NCI-H2227 treated with DMSO at 0.1 percent for 48 hours (cell line): ENCODE measurements around the gene WDFY4.

Source experiments
- DNase-seq: peaks from one replicate; lab custom pipeline; 2025; lab: John Stamatoyannopoulos, UW

The WDFY4 gene

GRCh38 chr10:48748573-48748972 lies 63.9 kb downstream of the WDFY4 start:
- no peak for DNase-seq

GRCh38 chr10:48749254-48749787 lies 64.6 kb downstream of the WDFY4 start:
- DNase-seq: no peak

- no peak for DNase-seq
Measured at GRCh38 chr10:48750019-48750418, 65.3 kb downstream of the WDFY4 start.

GRCh38 chr10:48750991-48751390 lies 66.3 kb downstream of the WDFY4 start:
- DNase-seq: no peak

- no peak for DNase-seq
Measured at GRCh38 chr10:48751730-48752129, 67.1 kb downstream of the WDFY4 start.

GRCh38 chr10:48758411-48758810 lies 73.7 kb downstream of the WDFY4 start:
- no peak for DNase-seq

- no peak for DNase-seq
Measured at GRCh38 chr10:48759113-48759901, 74.6 kb downstream of the WDFY4 start.

- no peak for DNase-seq
Measured at GRCh38 chr10:48760983-48761382, 76.3 kb downstream of the WDFY4 start.

- DNase-seq: no peak
Measured at GRCh38 chr10:48762064-48763042, 77.7 kb downstream of the WDFY4 start.

- DNase-seq: no peak
Measured at GRCh38 chr10:48763403-48763965, 78.8 kb downstream of the WDFY4 start.

GRCh38 chr10:48764486-48764885 lies 79.8 kb downstream of the WDFY4 start:
- DNase-seq: no peak

GRCh38 chr10:48765039-48765438 lies 80.4 kb downstream of the WDFY4 start:
- DNase-seq: no peak

- no peak for DNase-seq
Measured at GRCh38 chr10:48765527-48765926, 80.9 kb downstream of the WDFY4 start.

- no peak for DNase-seq
Measured at GRCh38 chr10:48767373-48768143, 82.9 kb downstream of the WDFY4 start.

- DNase-seq: no peak
Measured at GRCh38 chr10:48768144-48768766, 83.6 kb downstream of the WDFY4 start.

- DNase-seq: no peak
Measured at GRCh38 chr10:48768926-48769325, 84.3 kb downstream of the WDFY4 start.

GRCh38 chr10:48769706-48770435 lies 85.2 kb downstream of the WDFY4 start:
- DNase-seq: no peak

GRCh38 chr10:48770561-48771089 lies 86.0 kb downstream of the WDFY4 start:
- DNase-seq: no peak

GRCh38 chr10:48771234-48771633 lies 86.6 kb downstream of the WDFY4 start:
- DNase-seq: no peak

GRCh38 chr10:48772059-48772458 lies 87.4 kb downstream of the WDFY4 start:
- no peak for DNase-seq
